ENCODE data around the gene SLC29A1. TPM values are rescaled to one million over a fixed set of nuclear protein-coding genes. Genes with fewer than 3 reads are reported as not detected.

SLC29A1 gene
- total RNA-seq, 1 donor from 2014 or later = 5.5 TPM

DNA sequence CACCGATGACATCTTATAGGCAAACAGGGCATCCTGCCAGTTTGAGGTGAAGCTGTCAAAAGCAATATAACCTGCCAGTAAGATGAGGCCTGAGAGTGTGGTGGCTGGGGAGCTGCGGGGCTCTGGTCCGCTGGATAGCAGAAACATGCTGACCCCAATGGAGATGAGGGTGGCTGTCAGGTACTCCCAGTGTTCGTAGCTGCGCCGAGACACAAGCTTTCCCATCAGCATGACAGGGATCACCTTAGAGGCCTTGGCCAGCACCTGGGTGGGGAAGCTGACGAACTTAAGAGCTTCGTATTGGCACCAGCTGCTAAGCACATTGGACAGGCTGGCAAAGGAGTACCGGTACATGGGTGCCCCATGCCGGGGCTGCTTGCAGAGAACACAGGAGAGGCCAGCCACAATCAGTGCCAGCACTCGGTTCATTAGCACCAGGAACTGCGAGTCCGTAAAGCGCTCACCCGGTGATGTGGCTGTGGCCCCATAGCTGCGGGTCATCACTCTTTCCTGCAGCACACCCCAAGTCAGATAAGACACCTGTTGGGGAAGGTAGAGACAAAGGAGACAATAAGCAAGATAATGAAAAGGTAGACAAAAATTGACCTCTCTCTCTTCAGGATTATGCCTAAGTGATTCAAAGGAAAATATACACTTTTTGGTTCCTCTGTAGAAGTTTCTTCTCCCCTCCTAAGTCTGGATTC lies 31.9 kb downstream of the SLC29A1 start:
- no peak for DNase-seq

DNA sequence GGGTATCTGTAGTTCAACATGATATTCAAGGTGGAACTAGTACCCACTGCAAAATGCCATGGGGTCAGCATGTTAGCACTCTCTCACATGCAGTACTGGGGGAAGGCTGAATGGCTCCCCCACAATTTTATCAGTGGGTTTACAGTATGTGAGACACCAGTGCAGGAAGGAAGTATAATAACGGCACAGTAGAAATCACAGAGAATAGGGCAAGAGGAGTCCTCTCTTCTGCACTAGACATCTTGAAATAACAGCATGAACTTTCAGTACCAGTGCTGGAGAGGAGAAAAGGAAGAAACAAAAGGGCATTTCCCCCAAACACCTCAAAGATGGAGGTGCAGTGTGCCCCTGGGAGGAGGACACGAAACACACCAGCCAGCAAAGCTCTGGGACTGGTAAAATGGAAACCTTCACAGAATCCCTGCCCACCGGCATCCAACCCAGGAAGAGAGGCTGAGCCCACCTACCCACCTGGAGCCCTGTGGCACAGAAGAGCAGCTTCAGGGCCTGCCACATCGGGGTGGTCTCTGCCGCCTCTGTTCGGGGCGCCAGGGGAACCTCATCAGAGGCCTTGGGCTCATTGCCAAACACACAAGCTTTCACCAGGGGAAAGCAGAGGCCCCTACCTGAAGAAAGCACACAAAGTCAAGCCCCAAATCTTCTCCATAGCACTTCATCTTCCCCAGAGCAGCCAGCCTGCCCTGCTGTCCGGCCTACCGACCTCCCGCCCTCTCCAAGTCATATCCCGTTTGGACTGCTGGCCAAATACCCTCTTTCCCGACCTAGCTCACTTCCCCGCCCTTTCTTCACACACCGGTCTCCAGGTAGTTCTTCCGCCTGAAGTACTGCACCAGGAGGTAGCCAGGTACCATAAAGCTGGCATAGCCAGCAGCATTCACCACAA lies 32.7 kb downstream of the SLC29A1 start:
- no peak for DNase-seq

DNA sequence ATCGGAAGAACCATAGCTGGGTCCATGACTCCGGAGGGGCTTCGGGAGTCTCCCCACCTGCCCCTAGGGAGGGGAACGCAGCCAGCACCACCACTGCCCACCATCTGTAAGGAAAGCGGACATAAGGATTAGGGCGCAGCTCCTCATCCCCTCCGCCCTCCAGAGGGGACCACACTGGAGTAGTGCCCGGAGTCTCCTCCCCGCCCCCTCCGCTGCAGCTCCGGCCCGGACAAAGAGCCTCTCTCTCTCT lies 33.3 kb downstream of the SLC29A1 start:
- no peak for DNase-seq

DNA sequence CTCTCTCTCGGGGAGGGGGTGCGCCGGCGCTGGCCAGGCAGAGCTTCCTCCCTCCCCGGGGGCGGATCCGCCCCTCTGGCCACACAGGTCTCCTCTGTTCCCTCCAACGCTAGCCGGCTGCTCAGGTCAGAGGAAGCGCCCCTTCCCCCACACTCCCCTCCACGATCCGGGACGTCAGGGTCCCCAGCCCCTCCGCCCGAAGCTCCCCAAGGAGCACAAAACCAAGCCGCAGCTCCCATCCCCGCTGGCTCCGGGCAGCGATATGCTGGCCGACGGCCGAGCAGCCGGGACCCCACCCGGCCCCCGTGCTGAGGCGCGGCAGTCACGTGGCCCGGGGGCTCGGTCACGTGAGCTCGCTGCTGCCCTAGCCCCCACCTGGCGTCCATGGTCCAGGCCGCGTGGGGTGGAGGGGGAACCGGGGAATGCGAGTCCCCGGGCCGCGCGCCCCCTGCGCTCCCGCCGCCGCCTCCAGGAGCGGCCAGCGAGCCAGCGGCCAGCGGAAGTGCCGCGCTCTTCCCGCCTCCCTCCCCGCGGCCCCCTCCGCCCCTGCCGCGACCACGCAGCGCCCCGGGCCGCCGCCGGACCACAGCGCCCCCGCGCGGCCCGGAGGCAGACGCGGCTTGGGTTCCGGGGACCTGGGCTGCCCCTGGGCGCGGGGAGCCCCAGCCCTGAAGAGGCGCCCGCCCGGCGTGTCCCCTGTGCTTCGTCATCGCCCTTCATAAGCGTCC lies 33.8 kb downstream of the SLC29A1 start, which contains the start of gene SLC35B2:
Gene SLC35B2, minus strand, starts transcription at position 504 of the 728 bp plus-strand sequence. Its CDS starts 118 bp downstream, at position 386.
- DNase-seq = peak; percentile 76

DNA sequence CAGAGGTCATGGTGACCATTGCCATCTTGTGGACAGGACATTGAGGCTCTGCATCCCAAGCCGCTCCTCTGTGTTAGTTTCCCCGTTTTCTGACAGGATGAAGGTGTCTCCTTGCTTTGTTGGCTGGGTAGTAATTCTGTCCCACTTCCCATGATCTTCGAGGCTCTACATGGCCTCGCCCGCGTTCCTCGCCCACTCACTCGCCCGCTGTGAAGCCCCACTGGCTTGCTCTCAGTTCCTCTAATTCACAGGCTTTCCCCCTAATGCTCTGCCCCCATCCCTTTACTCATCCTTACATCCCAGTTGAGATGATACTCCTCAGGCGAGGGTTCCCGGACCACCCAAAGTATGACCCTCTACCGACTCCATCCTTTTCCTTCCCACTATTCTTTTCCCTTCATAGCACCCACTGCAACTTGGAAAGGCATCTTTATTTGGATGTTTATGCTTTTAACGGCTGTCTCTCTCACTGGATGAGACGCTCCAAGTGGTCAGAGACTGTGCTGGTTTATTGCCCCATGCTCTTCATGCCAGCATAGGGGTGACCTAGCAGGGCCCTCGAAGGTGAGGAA lies 34.4 kb downstream of the SLC29A1 start:
- no peak for DNase-seq

DNA sequence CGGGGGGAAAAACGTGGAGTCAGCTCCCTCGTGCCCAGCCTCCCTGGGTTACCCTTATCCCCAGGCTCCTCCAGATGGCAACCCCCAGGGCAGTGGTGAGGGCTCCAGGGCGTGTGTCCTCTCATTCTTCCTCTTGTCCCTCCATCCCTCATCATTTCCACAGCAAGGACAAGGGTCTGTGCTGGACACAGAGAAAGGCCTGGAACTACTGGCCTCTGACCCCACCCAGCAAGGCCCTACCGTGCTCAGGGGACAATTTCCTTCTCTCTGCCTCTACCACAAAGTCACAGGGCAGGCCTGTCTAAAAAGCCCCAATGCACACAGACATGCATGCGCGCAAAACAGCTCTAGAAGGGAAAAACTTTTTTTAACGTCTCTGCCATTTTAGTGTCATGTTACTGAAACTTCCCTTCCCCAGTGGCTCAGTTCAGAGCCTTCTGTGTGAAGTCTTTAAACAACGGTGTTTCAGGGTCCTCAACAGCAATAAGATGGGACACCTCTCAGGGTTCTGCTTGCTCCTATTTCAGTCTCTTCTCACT lies 35.0 kb downstream of the SLC29A1 start:
- DNase-seq = no peak

DNA sequence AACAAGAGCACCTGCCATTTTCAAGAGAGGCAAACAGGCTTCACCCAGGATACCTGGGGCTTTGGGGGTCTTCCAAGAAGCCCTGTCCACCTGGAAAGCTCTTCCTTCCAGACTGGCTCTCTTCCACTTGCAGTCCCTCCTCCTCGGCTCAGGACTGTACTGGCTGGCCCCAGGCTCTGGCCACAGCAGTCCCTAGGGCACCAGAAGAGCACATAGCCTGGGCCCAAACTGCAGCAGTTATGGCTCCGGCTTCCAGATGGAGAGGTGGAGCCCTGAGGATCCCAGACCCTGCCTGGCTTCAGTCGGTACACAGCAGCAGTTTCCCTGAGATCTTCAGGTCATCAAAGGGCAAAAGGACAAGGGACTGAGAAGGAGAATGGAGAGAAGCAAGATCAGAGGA lies 35.5 kb downstream of the SLC29A1 start:
- no peak for DNase-seq

DNA sequence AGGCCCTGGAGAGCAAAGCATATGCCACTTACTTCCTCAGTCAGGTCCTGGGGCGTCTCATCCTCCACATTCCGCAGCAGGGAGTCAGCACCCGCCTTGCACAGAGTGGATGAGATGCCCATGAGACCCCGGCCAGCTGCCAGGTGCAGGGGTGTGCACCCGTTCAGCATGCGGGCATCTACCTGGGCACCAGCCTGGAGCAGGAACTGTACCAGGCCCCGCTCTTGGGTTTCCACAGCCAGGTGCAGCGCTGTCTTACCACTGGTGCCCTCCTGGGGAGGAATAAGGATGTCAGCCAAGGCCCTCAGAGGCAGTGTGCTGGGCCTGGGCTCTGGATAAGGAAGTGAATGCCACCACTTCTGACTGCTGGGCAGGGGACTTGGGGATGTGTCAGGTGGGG lies 36.6 kb downstream of the SLC29A1 start:
- DNase-seq = no peak

DNA sequence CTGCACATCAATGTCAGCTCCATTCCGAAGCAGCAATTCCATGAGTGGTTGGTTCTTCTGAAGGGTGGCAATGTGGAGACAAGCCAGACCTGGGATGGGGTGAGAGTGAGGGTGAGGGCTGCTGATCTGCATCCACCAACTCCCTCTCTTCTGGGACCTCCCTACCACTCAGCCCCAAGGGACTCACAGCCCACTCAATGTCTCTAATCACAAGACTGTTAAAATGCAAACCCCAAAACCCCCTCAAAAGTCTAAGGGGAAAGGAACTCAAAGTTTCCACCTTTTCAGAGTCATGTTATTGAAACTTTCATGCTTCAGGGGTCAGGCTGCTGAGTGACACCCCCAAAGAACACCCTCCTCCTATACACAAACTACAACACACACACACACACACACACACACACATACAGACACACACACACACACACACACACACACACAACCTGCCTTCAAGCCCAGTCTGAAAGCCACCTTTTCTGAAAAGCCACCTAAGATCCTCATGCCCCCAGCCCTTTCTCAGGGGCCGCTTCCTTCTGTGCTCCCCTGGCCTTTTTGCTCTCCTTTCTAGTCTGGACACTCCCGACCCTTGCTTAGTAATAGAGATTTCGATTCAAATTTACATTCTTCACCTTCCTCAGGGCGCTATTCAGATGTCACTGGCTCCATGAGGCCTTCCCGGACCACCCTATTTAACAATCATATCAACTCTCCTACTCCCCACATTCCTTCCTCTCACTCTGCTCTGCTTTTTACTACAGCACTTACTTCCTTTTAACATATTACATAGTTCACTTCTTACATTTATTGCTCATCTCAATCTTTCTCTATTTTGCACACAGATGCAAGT lies 37.3 kb downstream of the SLC29A1 start:
- no peak for DNase-seq

DNA sequence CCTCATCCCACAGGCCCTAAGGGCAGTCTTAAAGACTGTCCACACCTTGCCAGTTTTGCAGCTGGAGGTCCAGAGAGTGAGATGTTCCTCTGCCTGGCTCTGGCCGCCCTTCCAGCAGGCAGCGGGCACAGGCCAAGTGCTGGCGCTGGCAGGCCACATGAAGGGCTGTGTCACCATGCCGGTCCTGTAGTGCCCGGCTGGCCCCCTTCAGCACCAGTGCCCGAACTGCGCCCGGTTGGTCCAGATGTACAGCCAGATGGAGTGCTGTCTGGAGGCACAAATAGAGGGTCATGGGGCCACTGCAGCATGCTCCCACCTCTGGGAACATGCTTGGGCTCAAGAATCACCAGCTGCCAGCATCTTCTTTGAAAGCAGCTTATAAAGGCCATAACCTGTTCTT lies 38.2 kb downstream of the SLC29A1 start:
- DNase-seq = no peak

DNA sequence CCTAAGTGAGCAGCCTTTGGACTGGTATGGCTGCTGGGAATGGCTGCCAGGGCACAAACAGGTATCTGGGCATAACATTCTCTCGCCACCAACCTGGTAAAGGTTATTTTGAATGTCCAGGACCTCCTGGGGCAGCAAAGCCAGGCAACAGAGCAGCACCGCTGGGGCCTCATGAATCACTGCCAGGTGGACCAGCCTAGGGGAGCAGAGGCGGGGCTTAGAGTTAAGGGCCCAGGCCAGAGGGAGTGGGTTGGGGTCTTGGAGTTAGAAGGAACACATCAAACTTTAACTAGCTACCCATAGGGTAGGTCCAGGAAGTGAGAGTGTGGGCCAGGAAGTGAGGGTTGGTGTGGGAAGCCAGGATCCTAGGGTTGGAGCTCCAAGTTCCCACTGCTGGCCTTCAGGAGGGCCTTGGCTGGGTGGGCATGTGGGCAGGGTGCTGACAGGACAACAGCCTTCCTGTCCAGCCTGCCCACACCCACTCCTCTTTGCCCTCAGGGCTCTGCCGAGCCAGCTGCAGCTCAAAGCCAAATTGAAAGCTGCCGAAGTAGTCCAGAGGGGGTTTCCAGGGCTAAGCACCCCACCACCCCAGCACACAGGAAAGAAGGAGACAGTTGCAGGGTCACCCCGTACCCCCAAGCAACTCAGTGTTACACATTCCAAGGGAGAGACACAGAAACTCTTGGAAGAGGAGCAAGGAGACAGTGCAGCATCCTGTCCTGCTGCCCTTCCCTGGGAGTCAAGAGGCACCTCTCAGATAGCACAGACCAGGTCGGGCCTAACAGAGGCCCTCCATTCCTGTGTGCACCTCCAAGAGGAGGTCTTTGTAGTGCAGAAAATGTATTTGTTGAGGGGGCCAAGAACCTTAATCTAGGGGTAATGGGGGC lies 39.3 kb downstream of the SLC29A1 start:
- no peak for DNase-seq

DNA sequence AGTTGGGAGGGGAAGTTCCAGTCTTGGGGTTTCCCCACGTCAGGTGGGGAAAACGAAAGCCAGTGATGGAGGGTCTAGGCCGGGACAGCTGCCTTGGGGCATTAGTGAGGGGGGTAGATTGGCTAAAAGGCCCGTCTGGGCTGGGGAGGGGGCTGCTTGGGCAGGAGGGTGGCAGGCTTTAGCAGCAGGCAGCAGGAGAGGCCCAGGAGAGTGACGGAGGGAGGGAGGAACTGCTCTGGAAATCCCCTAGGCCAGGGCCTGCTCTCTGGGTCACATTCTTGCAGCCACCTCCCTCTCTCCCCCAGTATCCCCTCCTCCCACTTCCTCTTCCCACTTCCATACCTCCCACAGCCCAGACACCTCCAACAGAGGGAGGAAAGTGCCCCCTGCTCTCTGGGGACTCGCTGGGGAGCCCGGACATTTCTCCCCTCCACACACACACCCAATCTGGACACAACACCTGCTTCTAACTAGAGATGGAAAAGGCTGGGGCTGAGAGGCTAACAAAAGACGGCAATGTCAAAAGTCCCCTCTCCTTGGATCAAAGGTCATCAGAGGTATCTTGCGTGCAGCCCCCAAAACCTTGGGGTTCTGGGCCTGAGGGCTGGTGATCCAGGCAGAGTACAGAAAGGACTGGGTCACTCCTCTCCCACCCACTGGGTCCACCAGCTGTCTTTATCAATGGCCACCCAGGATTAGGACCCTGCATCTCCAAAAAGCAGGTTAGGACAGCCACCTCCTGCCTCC lies 40.1 kb downstream of the SLC29A1 start:
- DNase-seq = no peak

DNA sequence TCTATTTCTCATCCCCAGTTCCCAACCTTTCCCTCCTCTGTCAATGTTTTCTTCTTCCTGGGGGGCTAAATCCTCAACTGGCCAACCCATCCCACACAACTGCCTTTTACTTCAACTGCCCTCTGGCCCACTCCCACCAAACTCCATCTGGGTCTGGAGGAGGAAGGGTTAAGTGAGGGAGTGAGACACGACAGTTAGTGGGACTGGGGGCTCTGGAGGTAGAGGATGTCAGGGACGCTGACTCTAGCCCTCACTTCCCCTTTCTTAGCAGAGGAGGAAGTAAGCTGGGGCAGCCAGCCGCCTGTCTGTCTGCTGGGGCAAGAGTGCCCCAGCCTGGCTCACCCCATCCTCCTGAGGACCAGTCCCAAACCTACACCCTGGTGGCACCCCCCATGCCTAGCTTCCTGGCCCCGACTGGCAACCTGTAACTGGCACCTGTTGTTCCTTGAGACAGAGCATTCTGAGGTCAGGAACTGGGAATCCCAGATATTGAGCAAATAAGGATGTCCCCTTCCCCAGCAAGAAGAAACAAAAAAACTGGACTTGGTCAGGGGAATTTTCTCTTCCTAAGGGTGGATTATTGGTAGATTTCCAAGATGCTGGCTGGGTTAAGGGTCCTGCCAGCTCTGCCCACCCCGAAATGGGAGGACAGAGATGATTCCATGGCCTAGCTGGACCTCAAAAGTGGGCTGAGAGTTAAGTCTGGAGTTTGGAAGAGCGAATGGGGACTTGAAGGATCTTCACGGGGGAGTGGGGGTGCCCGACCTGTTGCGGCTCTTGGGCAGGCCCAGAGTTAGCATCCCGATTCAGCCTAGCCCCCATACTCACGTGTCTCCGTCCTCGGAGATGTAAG lies 41.0 kb downstream of the SLC29A1 start:
- DNase-seq = no peak

DNA sequence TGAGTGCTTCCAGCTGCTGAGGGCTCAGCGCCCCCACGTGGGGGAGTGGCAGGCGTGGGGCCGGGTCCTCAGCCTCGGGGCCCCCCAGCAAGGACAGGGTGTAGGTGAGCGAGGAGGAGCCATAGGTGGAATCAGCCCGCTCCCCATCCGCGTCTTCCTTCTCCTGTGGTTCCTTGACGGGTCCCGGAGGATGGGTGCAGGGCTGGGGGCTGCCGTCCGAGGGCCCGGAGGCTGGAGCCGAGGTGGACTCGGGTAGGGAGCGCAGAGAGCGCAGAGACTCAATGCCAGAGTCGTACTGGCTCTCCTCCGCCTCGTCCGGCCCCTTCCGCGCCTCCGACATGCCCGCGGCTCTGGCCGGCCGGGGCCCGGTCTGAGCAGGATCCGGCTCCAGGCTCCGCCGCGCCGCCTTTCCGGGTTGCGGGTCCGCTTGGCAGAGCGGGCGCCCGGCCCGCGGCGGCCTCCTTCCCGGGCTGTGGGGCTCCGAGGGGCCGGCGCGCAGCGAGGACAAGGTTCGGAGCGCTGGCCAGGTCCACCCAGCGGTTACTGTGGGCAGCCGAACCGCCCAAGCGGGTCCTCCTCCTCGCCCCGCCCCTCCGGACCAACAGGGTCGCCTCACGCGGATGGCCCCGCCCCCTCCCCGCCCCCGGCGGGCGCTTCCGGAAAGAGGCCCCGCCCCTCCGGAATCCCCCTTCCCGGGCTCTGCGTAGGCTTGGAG lies 41.8 kb downstream of the SLC29A1 start, which contains the start of gene NFKBIE:
Gene NFKBIE, minus strand, starts transcription at position 545 of the 715 bp plus-strand sequence. Its CDS starts 205 bp downstream, at position 340.
- DNase-seq = peak; percentile 89

DNA sequence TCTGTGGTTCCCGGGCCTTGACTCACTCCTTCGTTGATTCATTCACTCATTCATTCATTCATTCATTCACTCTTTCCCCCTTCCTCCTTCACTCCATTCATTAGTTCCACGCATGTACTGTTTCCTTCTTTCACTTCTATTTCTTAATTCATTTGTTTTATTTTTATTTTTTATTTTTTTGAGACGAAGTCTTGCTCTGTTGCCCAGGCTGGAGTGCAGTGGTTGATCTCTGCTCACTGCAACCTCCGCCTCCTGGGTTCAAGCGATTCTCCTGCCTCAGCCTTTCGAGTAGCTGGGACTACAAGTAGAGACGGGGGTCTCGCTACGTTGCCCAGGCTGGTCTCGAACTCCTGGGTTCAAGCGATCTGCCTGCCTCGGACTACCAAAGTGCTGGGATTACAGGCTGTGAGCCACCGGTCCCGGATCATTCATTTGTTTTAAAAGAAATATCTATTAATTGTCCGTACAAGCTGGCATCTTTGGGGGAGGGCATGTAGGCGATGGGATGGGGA lies 42.4 kb downstream of the SLC29A1 start:
- no peak for DNase-seq

DNA sequence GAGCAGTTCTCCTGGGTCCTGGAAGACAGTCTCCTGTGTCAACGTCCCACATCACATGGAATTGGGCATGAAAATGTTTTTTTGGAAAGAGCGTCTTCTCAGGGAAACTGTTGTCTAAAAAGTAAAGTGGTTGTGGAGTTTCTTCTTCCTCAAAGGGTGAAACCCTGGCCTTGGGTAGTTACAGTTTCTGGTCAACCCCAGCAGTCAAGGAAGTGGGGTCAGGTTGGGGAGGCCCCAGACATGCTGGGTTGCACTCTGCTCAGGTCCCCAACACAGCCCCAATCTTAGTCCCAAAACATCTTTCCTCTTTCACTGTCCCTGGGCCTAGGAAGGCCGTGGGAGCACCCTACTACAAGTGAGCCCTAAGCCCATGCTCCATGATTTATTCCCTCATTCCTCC lies 43.0 kb downstream of the SLC29A1 start:
- DNase-seq = no peak

DNA sequence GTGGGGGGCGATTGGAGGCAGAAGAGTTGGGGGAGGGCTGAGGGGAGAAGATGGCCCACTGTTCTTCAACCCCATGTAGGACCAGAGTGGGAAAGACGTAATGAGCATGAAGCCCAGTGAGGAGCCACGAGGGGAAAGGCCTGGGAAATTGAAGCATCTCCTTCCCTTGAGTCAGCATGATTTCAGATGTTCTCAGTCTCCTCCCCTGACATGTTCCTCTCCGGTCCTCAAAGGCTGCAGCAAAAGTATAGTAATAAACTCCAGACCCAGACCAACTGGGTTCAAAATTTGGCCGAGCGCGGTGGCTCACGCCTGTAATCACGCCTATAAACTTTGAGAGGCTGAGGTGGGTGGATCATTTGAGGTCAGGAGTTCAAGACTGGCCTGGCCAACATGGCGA lies 43.9 kb downstream of the SLC29A1 start:
- DNase-seq = no peak

Data from occipital lobe (tissue), 2 donors.